Smooth muscle cell (in vitro differentiated cells): Measurements from ENCODE around the gene TRIM33. TPM values are rescaled to one million over a fixed set of nuclear protein-coding genes. Genes with fewer than 3 reads are reported as not detected.

Experiments
- DNase-seq: peaks from one replicate; lab custom pipeline; 2025; ENCODE audit not compliant: unreplicated experiment; lab: John Stamatoyannopoulos, UW
- H2AFZ ChIP-seq: fragments of 200-600 bp; sonication (generic); 2 replicates; pipeline ENCODE4 v1.6.0; 2016; ENCODE audit warnings: antibody characterized with exemption, low read depth, mild to moderate bottlenecking
- H3F3A ChIP-seq: fragments of 200-600 bp; sonication (generic); 2 replicates; pipeline ENCODE4 v1.6.0; 2017; ENCODE audit warnings: antibody characterized with exemption, low read depth
- H3K27ac ChIP-seq: fragments of 200-600 bp; sonication (generic); 2 replicates; pipeline ENCODE4 v1.5.1; 2016; ENCODE audit warnings: low read depth, mild to moderate bottlenecking
- H3K27me3 ChIP-seq: fragments of 200-600 bp; sonication (generic); 2 replicates; pipeline ENCODE4 v1.6.1; 2016; ENCODE audit warnings: low read depth, mild to moderate bottlenecking
- H3K36me3 ChIP-seq: fragments of 200-600 bp; sonication (generic); 2 replicates; pipeline ENCODE4 v1.5.1; 2016; ENCODE audit warnings: low read depth
- H3K4me1 ChIP-seq: fragments of 200-600 bp; sonication (generic); 2 replicates; pipeline ENCODE4 v1.5.1; 2016; ENCODE audit warnings: low read depth
- H3K4me2 ChIP-seq: fragments of 200-600 bp; sonication (generic); 2 replicates; pipeline ENCODE4 v1.6.0; 2016; ENCODE audit warnings: mild to moderate bottlenecking
- H3K4me3 ChIP-seq: fragments of 200-600 bp; sonication (generic); 2 replicates; pipeline ENCODE4 v1.5.1; 2016; ENCODE audit warnings: mild to moderate bottlenecking
- H3K79me2 ChIP-seq: fragments of 200-600 bp; sonication (generic); 2 replicates; pipeline ENCODE4 v1.6.0; 2016; ENCODE audit warnings: low read depth, mild to moderate bottlenecking
- H3K9ac ChIP-seq: fragments of 200-600 bp; sonication (generic); 2 replicates; pipeline ENCODE4 v1.6.0; 2016; ENCODE audit warnings: low read depth
- H3K9me3 ChIP-seq: fragments of 200-600 bp; sonication (generic); replicated peaks from 2 replicates; pipeline ENCODE4 v1.5.1; 2016; ENCODE audit warnings: low read depth
- H4K20me1 ChIP-seq: fragments of 200-600 bp; sonication (generic); 2 replicates; pipeline ENCODE4 v1.6.0; 2016; ENCODE audit warnings: low read depth
- CTCF ChIP-seq: fragments of 200-600 bp; sonication (generic); IDR thresholded peaks from 2 replicates; pipeline ENCODE4 v1.5.1; 2017; ENCODE audit warnings: borderline replicate concordance, mild to moderate bottlenecking, antibody characterized with exemption; ENCODE audit not compliant: insufficient read depth, poor library complexity, severe bottlenecking
- WGBS: methylation state at CpG from one replicate; pipeline ENCODE4 v1.1.7; 2016; ENCODE audit warnings: low lambda C conversion rate; 5-methylcytosine and 5-hydroxymethylcytosine counted together
- polyA plus RNA-seq: library from polyadenylated mRNA; unstranded; fragments of >200 nt; fragmentation: Nextera tagmentation; extraction: Ambion mirVana; gene quantifications from 2 replicates; pipeline ENCODE4 v1.2.1, GENCODE V29; 2016
- total RNA-seq: library from RNA; depleted of rRNA; stranded (reverse); fragments of >200 nt; gene quantifications from 2 replicates; pipeline ENCODE4 v1.2.3, GENCODE V29; 2014

TRIM33 gene
- total and polyA plus RNA-seq, 2 experiments from 2014 or later: 12.0 to 30.5 TPM

DNA sequence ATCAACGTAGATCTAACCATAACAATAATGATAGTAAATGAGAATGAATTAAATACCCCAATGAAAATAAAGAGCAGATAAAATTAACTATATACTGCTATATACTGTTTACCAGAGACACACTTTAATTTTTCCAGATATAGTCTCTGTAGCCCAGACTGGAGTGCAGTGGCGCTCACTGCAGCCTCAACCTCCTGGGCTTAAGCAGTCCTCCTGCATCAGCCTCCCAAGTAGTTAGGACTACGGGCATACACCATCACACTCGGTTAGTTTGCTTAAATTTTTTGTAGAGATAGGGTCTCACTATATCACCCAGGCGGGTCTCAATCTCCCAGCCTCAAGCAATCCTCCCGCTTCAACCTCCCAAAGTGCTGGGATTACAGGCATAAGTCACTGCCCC is 37.2 kb downstream of the TRIM33 start:
- Histone ChIP-seq H3K4me1 (no peaks in the 10 kb centered on the region), H3K4me3 (no peak overlapping the region), H3K27me3 (no peaks in the 10 kb centered on the region), H3K36me3 (no peaks in the 10 kb centered on the region), H3F3A (no peaks in the 10 kb centered on the region), H4K20me1 (peaks cover 89% of the 10 kb centered on the region), H3K9me3 (no peaks in the 10 kb centered on the region), H3K79me2 (peaks cover 100% of the 10 kb centered on the region), H3K9ac (no peak overlapping the region), H3K4me2 (no peak overlapping the region), H2AFZ (no peak overlapping the region), H3K27ac (peak overlapping the region; percentile 68)
- DNase-seq: no peak
- no peak for TF ChIP-seq CTCF
- WGBS: 95% methylated on average over 6 of the region's 6 CpGs

GRCh38 chr1:114472408-114472807 is 38.6 kb downstream of the TRIM33 start:
- no peak for TF ChIP-seq CTCF
- Histone ChIP-seq H3K9ac (no peak overlapping the region), H3K4me3 (no peak overlapping the region), H3K79me2 (peaks cover 100% of the 10 kb centered on the region), H3K4me1 (no peaks in the 10 kb centered on the region), H3K36me3 (no peaks in the 10 kb centered on the region), H3F3A (no peaks in the 10 kb centered on the region), H3K27me3 (no peaks in the 10 kb centered on the region), H4K20me1 (peaks cover 89% of the 10 kb centered on the region), H2AFZ (no peak overlapping the region), H3K27ac (peak overlapping the region; percentile 68), H3K4me2 (no peak overlapping the region), H3K9me3 (no peaks in the 10 kb centered on the region)
- WGBS: 99% methylated on average over 3 of the region's 3 CpGs
- no peak for DNase-seq

DNA sequence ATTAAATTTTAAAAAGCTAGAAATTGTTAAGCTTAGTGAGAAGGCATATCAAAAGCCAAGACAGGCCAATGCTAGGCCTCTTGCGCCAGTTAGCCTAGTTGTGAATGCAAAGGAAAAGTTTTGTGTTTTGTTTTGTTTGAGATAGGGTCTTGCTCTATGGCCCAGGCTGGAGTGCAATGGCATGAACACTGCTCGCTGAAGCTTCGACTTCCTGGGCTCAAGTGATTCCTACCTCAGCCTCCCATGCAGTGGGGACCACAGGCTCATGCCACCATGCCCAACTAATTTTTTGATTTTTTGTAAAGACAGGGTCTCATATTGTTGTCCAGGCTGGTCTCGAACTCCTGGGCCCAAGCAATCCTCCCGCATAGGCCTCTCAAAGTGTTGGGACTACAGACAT is 40.3 kb downstream of the TRIM33 start:
- Histone ChIP-seq H3F3A (no peaks in the 10 kb centered on the region), H2AFZ (no peak overlapping the region), H3K4me3 (no peak overlapping the region), H4K20me1 (peaks cover 83% of the 10 kb centered on the region), H3K4me2 (no peak overlapping the region), H3K27ac (no peak overlapping the region), H3K36me3 (no peaks in the 10 kb centered on the region), H3K4me1 (no peaks in the 10 kb centered on the region), H3K27me3 (no peaks in the 10 kb centered on the region), H3K9ac (no peak overlapping the region), H3K9me3 (no peaks in the 10 kb centered on the region), H3K79me2 (peaks cover 97% of the 10 kb centered on the region)
- 77% methylated on average over 5 of the region's 5 CpGs for WGBS
- no peak for TF ChIP-seq CTCF
- no peak for DNase-seq

GRCh38 chr1:114468710-114469468 is 42.1 kb downstream of the TRIM33 start:
- DNase-seq: no peak
- Histone ChIP-seq H3K9ac (no peak overlapping the region), H3K36me3 (no peaks in the 10 kb centered on the region), H3K4me1 (no peaks in the 10 kb centered on the region), H2AFZ (no peak overlapping the region), H3K9me3 (no peaks in the 10 kb centered on the region), H3K27me3 (no peaks in the 10 kb centered on the region), H3F3A (no peaks in the 10 kb centered on the region), H3K4me2 (no peak overlapping the region), H3K79me2 (peaks cover 97% of the 10 kb centered on the region), H4K20me1 (peaks cover 80% of the 10 kb centered on the region), H3K4me3 (no peak overlapping the region), H3K27ac (no peak overlapping the region)
- no peak for TF ChIP-seq CTCF
- WGBS: 70% methylated on average over 6 of the region's 6 CpGs
